ENCODE measurements around the gene DNALI1.
"Not testable (repeated sequence)": the region's sequence is repeated elsewhere in the genome, so short reads cannot be mapped to it uniquely, and the experiment has no call there.

DNALI1 gene

GRCh38 chr1:37556712-37557196 is at the start of gene DNALI1:
TSS of gene DNALI1 (plus strand) at chr1:37556940. CDS start at chr1:37556995, 55 bp downstream.
- DNase-seq (ENCODE audit: low read depth): peak; percentile 76
- in situ Hi-C loops (cut with HindIII; ENCODE audit: low sequenced_read_pairs): loop anchor here (10.0 kb wide), 1 partner anchor 62 kb away; no protein-coding TSS in a partner anchor
- TF ChIP-seq CTCF (IDR thresholded peaks at IDR 0.05; ENCODE audit: low read depth, low read length, missing control alignments): no peak
- H3K4me3 ChIP-seq (ENCODE audit: low read depth, low read length): peak within 1 kb of the TSS; percentile 50

DNA sequence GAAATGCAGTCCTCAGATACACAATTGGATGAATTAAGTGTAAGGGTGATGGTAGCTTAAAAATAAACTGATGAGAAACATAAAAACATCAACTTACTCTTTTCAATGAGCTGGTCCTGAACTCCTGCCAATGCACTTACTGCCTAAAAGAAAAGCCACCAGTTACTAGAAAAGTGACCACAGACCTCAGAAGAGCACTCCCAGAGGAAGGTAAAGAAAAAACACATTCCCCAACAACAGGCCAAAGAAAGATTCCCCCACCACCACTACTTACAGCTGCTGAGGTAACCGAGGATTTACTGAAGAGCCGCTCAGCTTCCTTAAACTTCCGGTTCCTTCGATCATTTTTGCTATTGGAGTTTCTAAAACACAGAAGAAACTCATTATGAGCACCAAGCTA is 47.6 kb upstream of the DNALI1 start:
- TF ChIP-seq CTCF (IDR thresholded peaks at IDR 0.05; ENCODE audit: low read depth, low read length, missing control alignments): peak; percentile 50
- DNase-seq (ENCODE audit: low read depth): peak; percentile 71
- in situ Hi-C loops (cut with HindIII; ENCODE audit: low sequenced_read_pairs): no loop called here
- no peak overlapping the region for H3K4me3 ChIP-seq (ENCODE audit: low read depth, low read length)

DNA sequence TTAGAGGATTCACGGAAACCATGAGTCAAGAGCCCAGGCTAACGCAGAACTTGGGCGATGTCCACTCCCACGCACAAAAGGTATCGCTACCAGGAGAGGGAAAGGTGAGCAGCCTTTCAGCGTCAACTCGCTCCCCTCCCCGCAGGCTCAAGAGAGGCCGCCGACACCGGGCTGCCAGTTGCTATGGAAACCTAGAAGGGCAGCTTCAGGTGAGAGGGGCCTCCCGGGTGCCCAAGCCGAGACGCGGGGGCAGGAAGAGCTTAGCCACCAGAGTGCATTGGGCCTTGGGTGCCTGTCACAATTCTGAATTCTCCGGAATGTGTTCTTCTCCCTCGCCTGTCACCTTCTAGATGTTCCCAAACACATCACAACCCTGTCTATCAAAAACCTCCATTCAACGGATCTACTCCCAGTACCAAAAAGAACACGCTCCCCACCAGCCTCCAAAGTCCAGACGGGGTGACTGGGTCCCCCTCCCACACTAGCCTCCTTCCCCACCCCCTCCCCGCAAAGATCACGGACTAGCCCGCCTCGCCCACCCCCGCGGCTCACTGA is 42.9 kb upstream of the DNALI1 start:
- H3K4me3 ChIP-seq (ENCODE audit: low read depth, low read length): peak overlapping the region; percentile 72
- no peak for TF ChIP-seq CTCF (IDR thresholded peaks at IDR 0.05; ENCODE audit: low read depth, low read length, missing control alignments)
- in situ Hi-C loops (cut with HindIII; ENCODE audit: low sequenced_read_pairs): no loop called here
- no peak for DNase-seq (ENCODE audit: low read depth)

GRCh38 chr1:37514350-37515184 is 42.2 kb upstream of the DNALI1 start, which contains the start of gene MEAF6:
TSS of gene MEAF6 (minus strand) at chr1:37514766. CDS start at chr1:37514746, 20 bp downstream.
- TF ChIP-seq CTCF (IDR thresholded peaks at IDR 0.05; ENCODE audit: low read depth, low read length, missing control alignments): peak; percentile 39
- in situ Hi-C loops (cut with HindIII; ENCODE audit: low sequenced_read_pairs): no loop called here
- peak within 1 kb of the TSS; percentile 72 for H3K4me3 ChIP-seq (ENCODE audit: low read depth, low read length)
- DNase-seq (ENCODE audit: low read depth): peak; percentile 53

GRCh38 chr1:37515185-37516034 is 41.3 kb upstream of the DNALI1 start:
- in situ Hi-C loops (cut with HindIII; ENCODE audit: low sequenced_read_pairs): no loop called here
- DNase-seq (ENCODE audit: low read depth): no peak
- TF ChIP-seq CTCF (IDR thresholded peaks at IDR 0.05; ENCODE audit: low read depth, low read length, missing control alignments): no peak
- H3K4me3 ChIP-seq (ENCODE audit: low read depth, low read length): peak overlapping the region; percentile 72

- in situ Hi-C loops (cut with HindIII; ENCODE audit: low sequenced_read_pairs): no loop called here
- DNase-seq (ENCODE audit: low read depth): no peak
Measured at GRCh38 chr1:37517569-37517968, 39.2 kb upstream of the DNALI1 start.

GRCh38 chr1:37518241-37518640 is 38.5 kb upstream of the DNALI1 start:
- H3K4me3 ChIP-seq (ENCODE audit: low read depth, low read length); in situ Hi-C loops (cut with HindIII; ENCODE audit: low sequenced_read_pairs); DNase-seq (ENCODE audit: low read depth): not testable (repeated sequence)

More at GRCh38 chr1:37517569-37517968, 39.2 kb upstream of the DNALI1 start:
- no peak overlapping the region for H3K4me3 ChIP-seq (ENCODE audit: low read depth, low read length)
- no peak for TF ChIP-seq CTCF (IDR thresholded peaks at IDR 0.05; ENCODE audit: low read depth, low read length, missing control alignments)

GRCh38 chr1:37518929-37519328 is 37.8 kb upstream of the DNALI1 start:
- DNase-seq (ENCODE audit: low read depth); H3K4me3 ChIP-seq (ENCODE audit: low read depth, low read length); in situ Hi-C loops (cut with HindIII; ENCODE audit: low sequenced_read_pairs): not testable (repeated sequence)

All from astrocyte of the cerebellum (primary cell).